HCT116 (cell line): ENCODE results near the gene INSRR.

Experiments used
- EGR1 ChIP-seq: IDR thresholded peaks from 2 replicates; pipeline ENCODE4 v1.6.1; 2012; ENCODE audit warnings: low read depth
- EZH2 ChIP-seq: fragments of 200-600 bp; sonication (generic); IDR thresholded peaks from 2 replicates; pipeline ENCODE4 v1.6.1; 2017; ENCODE audit warnings: antibody characterized with exemption, mixed run types
- EZH2phosphoT487 ChIP-seq: fragments of 200-600 bp; IDR thresholded peaks from 2 replicates; pipeline ENCODE4 v1.6.1; 2018; ENCODE audit warnings: antibody characterized with exemption, borderline replicate concordance
- JUND ChIP-seq: IDR thresholded peaks from 2 replicates; pipeline ENCODE4 v1.6.1; 2012
- MAX ChIP-seq: IDR thresholded peaks from 2 replicates; pipeline ENCODE4 v1.6.1; 2012
- POLR2A ChIP-seq: IDR thresholded peaks from 2 replicates; pipeline ENCODE4 v1.7.0; 2011; ENCODE audit warnings: borderline replicate concordance; ENCODE audit not compliant: insufficient read depth, insufficient read length; ENCODE audit errors: extremely low read depth
- RAD21 ChIP-seq: IDR thresholded peaks from 2 replicates; pipeline ENCODE4 v1.6.1; 2012; ENCODE audit warnings: low read depth, mild to moderate bottlenecking
- SIN3A ChIP-seq: IDR thresholded peaks from 2 replicates; pipeline ENCODE4 v1.6.1; 2012; ENCODE audit warnings: low read depth
- YY1 ChIP-seq: IDR thresholded peaks from 2 replicates; pipeline ENCODE4 v1.6.1; 2011; ENCODE audit warnings: low read length, low read depth, moderate library complexity, mild to moderate bottlenecking; ENCODE audit not compliant: insufficient replicate concordance; ENCODE audit errors: extremely low read depth
- ZBTB33 ChIP-seq: IDR thresholded peaks from 2 replicates; pipeline ENCODE4 v1.6.1; 2011; ENCODE audit warnings: mild to moderate bottlenecking, low read length, moderate library complexity; ENCODE audit not compliant: insufficient replicate concordance; ENCODE audit errors: extremely low read depth
- ZFX ChIP-seq: fragments of 450-650 bp; IDR thresholded peaks from 2 replicates; pipeline ENCODE4 v1.6.1; 2017
- ZNF274 ChIP-seq: fragments of 200-500 bp; sonication (Bioruptor generic); IDR thresholded peaks from 2 replicates; pipeline ENCODE4 v1.6.1; 2014; ENCODE audit warnings: mild to moderate bottlenecking, low read depth, low read length, inconsistent platforms
- TF ChIP-seq, protein P1 (sequence below), 3 experiments: fragments of 200-600 bp in 1 of 3; sonication (generic) in 1 of 3; IDR thresholded peaks in 2 of 3; conservative IDR thresholded peaks in 1 of 3; 2 replicates each; pipeline ENCODE4 v1.5.1; 2012 to 2017; ENCODE audit warnings: low read depth in 2 of 3, low read length in 2 of 3, antibody characterized with exemption in 1 of 3, borderline replicate concordance in 1 of 3, control low read depth in 1 of 3, mild to moderate bottlenecking in 1 of 3, mixed read lengths in 1 of 3, mixed run types in 1 of 3, moderate library complexity in 1 of 3; ENCODE audit not compliant: insufficient read depth in 1 of 3

DNA sequence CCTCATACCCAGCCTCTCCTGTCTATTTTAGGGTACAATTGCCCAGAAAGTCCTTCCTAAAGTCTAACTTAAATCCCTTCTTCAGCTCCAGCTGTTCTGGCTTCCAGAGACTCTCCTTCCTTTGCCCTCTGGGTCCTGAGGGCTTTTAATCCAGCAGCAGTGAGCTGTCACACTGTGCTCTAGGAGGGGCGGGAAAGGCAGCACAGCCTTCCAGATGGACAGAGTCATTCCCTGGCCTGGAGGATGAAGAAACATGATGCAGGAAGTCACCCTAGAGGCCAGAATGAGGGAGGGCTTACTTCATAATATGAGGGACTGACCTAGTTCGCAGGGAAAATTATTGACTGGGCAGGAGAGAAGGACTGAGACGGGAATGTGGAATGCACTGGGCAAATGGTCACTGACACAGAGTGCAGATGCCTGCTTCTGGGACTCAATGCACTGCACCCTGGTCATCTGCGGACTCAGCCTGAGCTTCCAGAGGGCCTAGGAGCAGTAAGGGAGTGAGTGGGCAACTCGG is 43.5 kb downstream of the INSRR start:
- TF ChIP-seq ZNF274: no peak
- TF ChIP-seq, protein P1, sequence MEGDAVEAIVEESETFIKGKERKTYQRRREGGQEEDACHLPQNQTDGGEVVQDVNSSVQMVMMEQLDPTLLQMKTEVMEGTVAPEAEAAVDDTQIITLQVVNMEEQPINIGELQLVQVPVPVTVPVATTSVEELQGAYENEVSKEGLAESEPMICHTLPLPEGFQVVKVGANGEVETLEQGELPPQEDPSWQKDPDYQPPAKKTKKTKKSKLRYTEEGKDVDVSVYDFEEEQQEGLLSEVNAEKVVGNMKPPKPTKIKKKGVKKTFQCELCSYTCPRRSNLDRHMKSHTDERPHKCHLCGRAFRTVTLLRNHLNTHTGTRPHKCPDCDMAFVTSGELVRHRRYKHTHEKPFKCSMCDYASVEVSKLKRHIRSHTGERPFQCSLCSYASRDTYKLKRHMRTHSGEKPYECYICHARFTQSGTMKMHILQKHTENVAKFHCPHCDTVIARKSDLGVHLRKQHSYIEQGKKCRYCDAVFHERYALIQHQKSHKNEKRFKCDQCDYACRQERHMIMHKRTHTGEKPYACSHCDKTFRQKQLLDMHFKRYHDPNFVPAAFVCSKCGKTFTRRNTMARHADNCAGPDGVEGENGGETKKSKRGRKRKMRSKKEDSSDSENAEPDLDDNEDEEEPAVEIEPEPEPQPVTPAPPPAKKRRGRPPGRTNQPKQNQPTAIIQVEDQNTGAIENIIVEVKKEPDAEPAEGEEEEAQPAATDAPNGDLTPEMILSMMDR (IDR thresholded peaks at IDR 0.05 in 2 of 3, conservative IDR thresholded peaks at IDR 0.05 in 1 of 3; ENCODE audit: borderline replicate concordance in 1 of 3, insufficient read depth in 1 of 3, low read depth in 2 of 3, low read length in 2 of 3): 0 out of 6 replicates have a peak, but pooled peaks of 1 of the 3 experiments have one; percentile 7
- no peak for TF ChIP-seq SIN3A
- TF ChIP-seq ZFX: no peak
- no peak for TF ChIP-seq POLR2A
- TF ChIP-seq EZH2: no peak
- no peak for TF ChIP-seq YY1
- TF ChIP-seq ZBTB33: no peak
- TF ChIP-seq JUND: no peak
- no peak for TF ChIP-seq RAD21
- no peak for TF ChIP-seq MAX
- TF ChIP-seq EGR1: no peak
- TF ChIP-seq EZH2phosphoT487: no peak
